Astrocyte (in vitro differentiated cells and primary cell): ENCODE data around the gene DGKB.

Experiments used
- CTCF ChIP-seq: IDR thresholded peaks from 2 replicates; pipeline ENCODE4 v1.5.1; 2011; ENCODE audit warnings: low read depth, mild to moderate bottlenecking, inconsistent platforms, low read length, moderate library complexity; ENCODE audit not compliant: insufficient read depth
- EZH2 ChIP-seq: IDR thresholded peaks from 2 replicates; pipeline ENCODE4 v1.6.1; 2012; ENCODE audit warnings: mild to moderate bottlenecking, low read length, inconsistent platforms; ENCODE audit not compliant: insufficient read depth

GRCh38 chr7:14604606-14605005 is 297.9 kb downstream of the DGKB start:
- TF ChIP-seq CTCF: no peak
- TF ChIP-seq EZH2: no peak
